ENCODE measurements around the gene ACOT11. TPM values are rescaled to one million over a fixed set of nuclear protein-coding genes. Genes with fewer than 3 reads are reported as not detected.

ACOT11 gene
- total and polyA plus RNA-seq, 12 donors = 25.8 to 77.2 (median 54.7) TPM

DNA sequence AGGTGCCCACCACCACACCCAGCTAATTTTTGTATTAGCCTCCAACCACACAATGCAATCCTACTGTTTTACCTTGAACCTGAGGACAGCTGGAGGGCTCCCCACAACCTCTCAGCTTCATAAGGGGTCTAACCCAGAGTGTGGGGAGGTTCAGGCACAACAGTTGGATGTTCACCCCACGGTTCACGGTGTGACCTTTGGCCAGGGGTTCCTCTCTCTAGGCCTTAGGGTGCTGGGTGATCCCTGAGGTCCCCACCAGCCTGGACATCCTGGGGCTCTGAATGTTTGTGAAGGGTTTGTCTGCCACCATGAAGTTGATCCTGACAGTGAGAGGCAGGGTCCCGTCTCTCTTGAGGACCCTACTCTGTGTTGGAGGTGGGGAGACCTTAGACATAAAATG, 3.9 kb downstream of the ACOT11 start:
- Histone ChIP-seq H3K4me3 (no peak overlapping the region), H3K27ac (peak overlapping the region in 2 of 10 donors; percentile 22 to 62), H3K27me3 (no peaks in the 10 kb centered on the region), H3K9me3 (peaks cover 0 to 11% (median 5%) of the 10 kb centered on the region in 11 donors), H3K36me3 (no peaks in the 10 kb centered on the region), H3K4me1 (peaks cover 3 to 40% (median 15%) of the 10 kb centered on the region in 9 donors)
- TF ChIP-seq, protein P1, sequence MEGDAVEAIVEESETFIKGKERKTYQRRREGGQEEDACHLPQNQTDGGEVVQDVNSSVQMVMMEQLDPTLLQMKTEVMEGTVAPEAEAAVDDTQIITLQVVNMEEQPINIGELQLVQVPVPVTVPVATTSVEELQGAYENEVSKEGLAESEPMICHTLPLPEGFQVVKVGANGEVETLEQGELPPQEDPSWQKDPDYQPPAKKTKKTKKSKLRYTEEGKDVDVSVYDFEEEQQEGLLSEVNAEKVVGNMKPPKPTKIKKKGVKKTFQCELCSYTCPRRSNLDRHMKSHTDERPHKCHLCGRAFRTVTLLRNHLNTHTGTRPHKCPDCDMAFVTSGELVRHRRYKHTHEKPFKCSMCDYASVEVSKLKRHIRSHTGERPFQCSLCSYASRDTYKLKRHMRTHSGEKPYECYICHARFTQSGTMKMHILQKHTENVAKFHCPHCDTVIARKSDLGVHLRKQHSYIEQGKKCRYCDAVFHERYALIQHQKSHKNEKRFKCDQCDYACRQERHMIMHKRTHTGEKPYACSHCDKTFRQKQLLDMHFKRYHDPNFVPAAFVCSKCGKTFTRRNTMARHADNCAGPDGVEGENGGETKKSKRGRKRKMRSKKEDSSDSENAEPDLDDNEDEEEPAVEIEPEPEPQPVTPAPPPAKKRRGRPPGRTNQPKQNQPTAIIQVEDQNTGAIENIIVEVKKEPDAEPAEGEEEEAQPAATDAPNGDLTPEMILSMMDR (IDR thresholded peaks at IDR 0.05) = no peak
- intact Hi-C loops (cut with DNase I) = no loop called here
- ATAC-seq (no peak), DNase-seq (no peak)
- WGBS, 2 donors = 79 to 82% methylated on average over 3 of the region's 3 CpGs

DNA sequence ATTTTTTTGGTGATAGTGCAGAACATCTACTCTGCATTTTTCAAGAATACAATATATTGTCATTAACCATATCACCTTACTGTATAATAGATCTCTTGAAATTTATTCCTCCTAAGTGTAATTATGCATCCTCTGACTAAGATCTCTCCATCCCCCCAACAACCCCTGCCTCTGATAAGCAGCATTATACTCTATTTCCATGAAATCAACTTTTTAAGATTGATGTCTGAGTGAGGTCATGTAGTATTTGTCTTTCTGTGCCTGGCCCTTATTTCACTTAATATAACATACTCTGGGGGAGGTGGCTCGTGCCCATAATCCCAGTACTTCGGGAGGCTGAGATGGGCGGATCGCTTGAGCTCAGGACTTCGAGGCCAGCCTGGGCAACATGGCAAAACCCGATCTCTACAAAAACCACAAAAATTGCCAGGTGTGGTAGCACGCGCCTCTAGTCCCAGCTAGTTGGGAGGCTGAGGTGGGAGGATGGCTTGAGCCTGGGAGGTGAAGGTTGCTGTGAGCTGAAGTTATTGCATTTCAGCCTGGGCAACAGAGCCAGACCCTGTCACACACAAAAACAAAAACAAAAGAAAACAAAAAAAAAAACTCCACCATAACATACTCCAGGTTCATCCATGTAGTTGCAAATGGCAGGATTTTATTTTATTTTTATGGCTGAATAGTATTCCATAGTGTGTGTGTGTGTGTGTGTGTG, 5.7 kb downstream of the ACOT11 start:
- H3K4me1 ChIP-seq = peaks cover 0 to 45% (median 14%) of the 10 kb centered on the region in 9 donors
- intact Hi-C loops (cut with DNase I) = no loop called here

DNA sequence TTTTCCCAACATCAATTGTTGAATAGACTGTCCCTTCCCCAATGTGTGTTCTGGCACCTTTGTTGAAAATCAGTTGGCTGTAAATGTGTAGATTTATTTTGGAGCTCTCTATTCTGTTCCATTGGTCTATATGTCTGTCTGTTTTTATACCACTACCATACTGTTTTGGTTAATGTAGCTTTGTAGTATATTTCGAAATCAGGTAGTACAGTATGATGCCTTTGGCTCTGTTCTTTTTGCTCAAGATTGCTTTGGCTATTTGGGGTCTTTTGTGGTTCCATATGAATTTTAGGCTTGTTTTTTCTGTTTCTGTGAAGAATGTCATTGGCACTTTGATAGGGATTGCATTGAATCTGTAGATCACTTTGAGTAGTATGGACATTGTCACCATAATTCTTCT, 8.1 kb downstream of the ACOT11 start:
- DNase-seq (no peak), ATAC-seq (no peak)
- intact Hi-C loops (cut with DNase I) = no loop called here
- H3K9me3 ChIP-seq = peaks cover 0 to 11% (median 5%) of the 10 kb centered on the region in 11 donors
- H3K4me1 ChIP-seq = peaks cover 0 to 48% (median 21%) of the 10 kb centered on the region in 9 donors
- H3K36me3 ChIP-seq = no peaks in the 10 kb centered on the region
- no peak overlapping the region for H3K4me3 ChIP-seq
- 92 to 100% methylated on average over 1 of the region's 1 CpG for WGBS, 2 donors
- H3K27me3 ChIP-seq = no peaks in the 10 kb centered on the region
- TF ChIP-seq, protein P1 (IDR thresholded peaks at IDR 0.05) = no peak
- peak overlapping the region in 1 of 10 donors; percentile 86 for H3K27ac ChIP-seq

More for the DNA sequence above, 5.7 kb downstream of the ACOT11 start:
- ATAC-seq (no peak), DNase-seq (no peak)
- TF ChIP-seq, protein P1 (IDR thresholded peaks at IDR 0.05) = no peak
- Histone ChIP-seq H3K4me3 (no peak overlapping the region), H3K27ac (peak overlapping the region in 1 of 10 donors; percentile 14), H3K36me3 (no peaks in the 10 kb centered on the region), H3K27me3 (no peaks in the 10 kb centered on the region), H3K9me3 (peaks cover 0 to 11% (median 5%) of the 10 kb centered on the region in 11 donors)
- WGBS, 2 donors = 77 to 83% methylated on average over 8 of the region's 8 CpGs

DNA sequence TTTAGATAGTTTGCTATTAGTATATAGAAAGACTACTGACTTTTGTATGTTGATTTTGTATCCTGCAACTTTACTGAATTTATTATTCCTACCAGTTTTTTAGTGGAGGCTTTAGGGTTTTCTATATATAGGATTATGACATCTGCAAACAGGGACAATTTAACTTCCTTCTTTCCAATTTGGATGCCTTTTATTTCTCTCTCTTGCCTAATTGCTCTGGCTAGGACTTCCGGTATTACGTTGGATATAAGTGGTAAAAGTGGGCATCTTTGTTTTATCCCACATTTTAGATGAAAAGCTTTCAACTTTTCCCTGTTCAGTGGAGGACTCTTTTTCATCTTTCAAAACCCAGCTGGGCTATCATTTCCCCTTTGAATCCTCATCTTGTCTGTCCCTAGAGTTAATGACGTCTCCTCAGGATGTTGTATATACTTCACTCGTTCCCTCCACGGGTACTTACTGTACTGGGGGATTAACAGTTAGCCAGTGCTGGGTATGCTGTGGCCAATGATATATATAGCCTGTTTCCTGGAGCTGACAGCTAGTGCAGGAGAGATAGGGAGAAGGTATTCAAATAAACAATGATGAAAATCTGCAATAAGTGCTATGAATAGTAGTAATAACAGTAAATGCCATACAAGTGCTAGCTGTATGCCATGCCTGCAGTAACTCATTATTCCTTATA, 9.8 kb downstream of the ACOT11 start:
- H3K36me3 ChIP-seq = no peaks in the 10 kb centered on the region
- DNase-seq (peak in 1 of 2 donors; percentile 2), ATAC-seq (peak in 6 of 8 donors; percentile 41 to 85 (median 62))
- H3K27ac ChIP-seq = peak overlapping the region in 9 of 10 donors; percentile 49 to 88 (median 81)
- TF ChIP-seq, protein P1 (IDR thresholded peaks at IDR 0.05) = no peak
- H3K27me3 ChIP-seq = no peaks in the 10 kb centered on the region
- peaks cover 0 to 11% (median 5%) of the 10 kb centered on the region in 11 donors for H3K9me3 ChIP-seq
- WGBS, 2 donors = 10 to 16% methylated on average over 5 of the region's 5 CpGs
- peak overlapping the region in 1 of 10 donors; percentile 5 for H3K4me3 ChIP-seq
- intact Hi-C loops (cut with DNase I) = no loop called here
- H3K4me1 ChIP-seq = peaks cover 0 to 42% (median 21%) of the 10 kb centered on the region in 9 donors

Data from heart right ventricle (tissue), 16 donors.